Posterior vena cava (tissue), 2 donors: ENCODE measurements around the gene LHFPL3. TPM values are rescaled to one million over a fixed set of nuclear protein-coding genes. Genes with fewer than 3 reads are reported as not detected.

Experiments used
- DNase-seq: peaks from one replicate; pipeline ENCODE4 v3.0.0-alpha.2; 2020; ENCODE audit warnings: low spot score
- intact Hi-C, 2 donors: fragments of 100-400 bp; cut with DNase I; formaldehyde crosslinking; loops; one replicate each; pipeline versions ENCODE4 v1.14.1 to v1.14.2; 2022 to 2023
- total RNA-seq, 2 donors: library from RNA; stranded (reverse); fragmentation: NEBNext Ultra II Directional; extraction: Animal tissue kit (Norgen Biotek cat#: 25700); gene quantifications; one replicate each; pipeline ENCODE4 v1.2.1, GENCODE V29; 2021
- donor health status: DM: yes; HTN: yes; CAD: no.
- donor health status: DM: yes; HTN: yes; CAD: no.

Gene LHFPL3
- total RNA-seq, 2 donors from 2014 or later = not detected

- no peak for DNase-seq
- intact Hi-C loops = no loop called here
Observed at GRCh38 chr7:104814126-104814525, 485.7 kb downstream of the LHFPL3 start.

- intact Hi-C loops = no loop called here
- no peak for DNase-seq
Observed at GRCh38 chr7:104814671-104815400, 486.4 kb downstream of the LHFPL3 start.

DNA sequence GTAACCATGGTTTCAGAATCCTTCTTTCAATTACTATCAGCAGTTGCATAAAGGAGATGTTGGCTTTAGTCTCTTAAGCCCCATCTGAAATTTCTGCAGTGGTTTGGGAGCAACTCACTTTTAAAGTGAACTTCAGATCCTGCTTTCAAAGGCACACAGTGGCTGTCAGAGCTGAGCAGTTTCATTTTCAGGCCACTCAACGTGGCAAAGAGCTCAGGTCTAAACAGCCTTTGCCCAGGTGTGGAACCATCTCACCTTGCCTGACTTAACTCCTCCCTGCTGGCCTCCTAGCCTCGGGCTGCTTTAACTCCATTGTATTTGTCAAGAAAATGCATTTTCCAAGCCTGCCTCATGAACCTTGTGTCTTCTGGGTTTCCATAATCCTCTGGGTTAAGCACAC is 488.1 kb downstream of the LHFPL3 start:
- intact Hi-C loops = no loop called here

DNA sequence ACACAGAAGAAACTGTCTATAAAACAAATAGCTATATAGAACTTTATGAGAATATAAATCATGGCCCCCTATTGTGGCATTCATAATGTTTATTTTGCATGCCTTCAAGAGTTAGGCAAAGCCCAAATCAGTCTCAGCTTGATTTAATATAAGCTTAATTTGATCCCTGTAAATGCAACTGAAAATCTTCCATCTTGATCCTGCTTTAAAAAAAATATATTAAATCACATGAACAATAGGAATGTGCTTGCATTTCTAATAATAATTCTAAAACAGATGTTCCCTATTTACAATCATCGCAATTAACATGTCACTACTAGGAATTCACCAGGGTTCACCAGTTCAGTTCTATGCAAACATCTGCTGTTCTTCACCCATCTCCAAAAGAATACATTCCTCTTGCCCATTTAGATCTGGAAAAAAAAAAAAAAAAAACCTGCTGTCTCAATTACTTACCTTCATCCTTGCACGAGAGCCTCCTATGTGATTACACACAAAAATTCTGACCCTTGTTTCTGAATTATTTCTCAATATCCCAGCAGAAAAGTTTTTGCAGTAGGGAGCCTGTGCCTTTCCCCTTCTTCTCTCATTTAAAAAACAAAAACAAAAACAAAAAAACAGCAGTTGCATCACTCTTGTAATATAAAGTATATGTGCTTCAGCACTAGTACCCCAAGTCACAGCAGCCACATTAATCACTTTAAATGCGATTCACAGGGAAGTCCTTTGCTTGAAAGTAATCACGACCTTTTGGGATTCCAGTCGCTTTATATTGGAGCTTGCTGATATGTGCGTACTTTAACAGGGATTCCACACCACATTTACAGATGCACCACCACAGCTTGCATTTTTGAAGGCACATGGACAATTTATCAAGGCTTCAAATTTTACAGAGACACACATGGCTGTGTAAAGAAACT is 490.8 kb downstream of the LHFPL3 start:
- intact Hi-C loops = no loop called here
- no peak for DNase-seq

More for the DNA sequence above, 488.1 kb downstream of the LHFPL3 start:
- no peak for DNase-seq

DNA sequence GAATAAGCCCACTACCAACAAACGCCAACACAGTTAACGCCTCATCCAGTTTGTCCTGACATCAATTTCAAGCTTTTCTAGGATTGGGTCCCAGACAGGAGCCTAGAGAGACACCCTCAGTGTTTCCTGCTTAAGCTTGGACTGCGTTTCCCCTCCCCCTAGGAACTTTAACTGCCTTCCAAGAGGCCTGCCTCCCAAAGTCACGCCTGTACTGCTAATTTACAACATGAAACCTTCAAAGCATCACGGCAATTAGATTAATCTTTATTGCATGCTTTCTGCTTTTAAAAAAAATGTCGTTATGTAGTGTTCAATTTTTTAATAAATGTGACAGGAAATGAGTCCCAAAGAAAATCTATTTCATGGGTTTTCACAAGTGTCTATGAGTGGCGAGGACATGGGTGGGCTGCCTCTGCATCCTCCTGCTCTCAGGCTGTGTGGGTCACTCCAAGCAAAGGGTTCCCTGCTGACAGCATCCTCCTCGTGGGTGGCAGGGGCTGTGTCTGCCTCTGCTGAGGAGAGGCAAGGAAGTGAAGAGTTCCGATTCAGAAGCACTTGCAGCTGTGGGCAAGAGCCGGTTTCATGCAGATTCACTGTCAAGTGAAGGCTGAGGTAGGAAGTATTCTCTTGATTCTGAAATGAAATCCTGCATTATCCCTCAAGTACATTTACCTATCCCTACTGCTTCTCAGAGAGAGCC is 492.6 kb downstream of the LHFPL3 start:
- intact Hi-C loops = no loop called here

DNA sequence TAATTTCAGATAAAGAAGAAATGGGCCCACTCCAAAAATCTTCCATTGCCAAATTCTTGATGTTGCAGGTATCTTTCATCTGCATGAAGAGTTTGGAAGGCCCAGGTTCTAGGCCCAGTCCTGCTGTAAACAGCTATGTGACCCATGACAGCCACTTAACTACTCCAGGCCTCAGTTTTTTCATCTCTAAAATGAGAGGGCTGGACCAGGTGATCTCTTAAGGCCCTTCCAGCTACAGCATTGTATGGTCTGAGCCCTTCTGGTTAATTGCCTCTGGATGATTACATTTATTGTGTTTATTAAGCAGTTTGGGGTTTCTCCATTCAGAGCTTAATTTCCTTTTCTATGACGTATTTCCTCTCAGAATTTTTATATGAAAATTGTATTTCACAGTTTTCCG is 494.8 kb downstream of the LHFPL3 start:
- intact Hi-C loops = no loop called here
- no peak for DNase-seq

More for the DNA sequence above, 492.6 kb downstream of the LHFPL3 start:
- DNase-seq = no peak

DNA sequence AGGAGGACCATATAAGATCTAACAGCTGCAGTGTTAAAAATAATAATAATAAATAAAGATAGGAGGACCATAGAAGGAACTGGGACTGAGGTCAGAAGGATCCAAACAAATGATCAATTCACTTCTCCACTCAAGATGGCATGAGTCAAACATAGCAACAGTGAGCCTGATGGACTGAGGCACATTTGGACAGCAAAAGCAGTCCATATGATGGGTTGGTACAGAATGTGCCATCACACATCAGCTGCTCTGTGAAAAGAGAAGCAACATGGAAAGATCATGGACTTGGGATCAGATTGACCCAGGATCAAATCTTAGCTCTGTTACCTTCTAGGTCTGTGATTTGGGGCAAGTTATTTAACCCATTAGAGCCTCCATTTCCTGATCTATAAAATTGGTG is 496.7 kb downstream of the LHFPL3 start:
- no peak for DNase-seq
- intact Hi-C loops = no loop called here

- DNase-seq = no peak
- intact Hi-C loops = no loop called here
Observed at GRCh38 chr7:104826135-104826534, 497.7 kb downstream of the LHFPL3 start.

DNA sequence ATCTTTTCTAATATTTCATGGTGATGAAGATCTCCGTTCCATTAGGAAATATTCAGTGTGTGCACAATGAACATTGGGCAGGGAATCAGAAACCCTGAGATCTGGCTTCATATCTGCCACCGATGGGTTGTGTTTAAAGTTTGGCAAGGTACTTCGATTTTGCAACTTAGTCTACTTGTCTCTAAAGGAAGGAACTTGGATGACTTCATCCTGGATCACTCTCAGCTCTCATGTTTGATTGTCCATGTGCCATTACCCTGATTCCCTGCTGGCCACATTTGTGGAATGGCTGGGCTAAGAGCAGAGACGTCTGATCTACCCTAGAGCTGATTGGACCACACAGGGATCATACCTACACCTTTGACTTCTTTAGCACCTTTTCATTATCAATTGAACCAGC is 508.6 kb downstream of the LHFPL3 start:
- intact Hi-C loops = no loop called here
- no peak for DNase-seq

DNA sequence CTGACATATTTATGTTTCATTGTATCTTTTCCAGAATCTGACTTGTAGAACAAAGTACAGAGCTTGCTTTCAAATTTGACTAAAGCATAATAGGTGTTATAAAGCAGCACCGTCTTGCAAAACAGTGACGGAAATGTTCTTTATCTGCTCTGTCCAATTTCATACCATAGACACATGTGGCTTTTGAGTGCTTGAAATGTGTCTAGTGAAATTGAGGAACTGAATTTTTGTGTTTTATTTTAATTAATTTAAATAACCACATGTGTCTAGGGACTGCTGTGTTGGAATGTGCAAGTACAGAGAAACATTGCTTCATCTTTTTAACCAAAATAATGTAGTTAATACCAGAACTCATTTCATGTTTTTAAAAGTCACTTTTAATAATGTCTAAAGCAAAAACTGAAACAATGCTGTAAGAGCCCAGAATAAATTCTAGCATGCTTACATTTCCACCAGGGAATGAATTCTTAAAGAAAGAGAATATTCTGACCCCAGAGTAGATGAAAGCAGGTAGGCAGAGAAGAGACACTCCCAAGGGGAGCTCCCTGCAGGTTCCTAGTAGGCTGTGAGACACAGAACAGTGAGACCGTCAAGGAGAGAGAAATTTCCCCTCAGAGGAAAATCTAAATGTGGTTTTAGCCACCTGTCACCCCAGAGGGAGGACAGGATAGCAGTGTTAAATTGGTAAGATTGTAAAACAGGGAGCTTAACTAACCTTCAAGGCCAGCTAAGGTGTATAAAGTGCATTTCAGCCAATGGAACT is 510.3 kb downstream of the LHFPL3 start:
- DNase-seq = no peak
- intact Hi-C loops = no loop called here

GRCh38 chr7:104839842-104840241 is 511.4 kb downstream of the LHFPL3 start:
- DNase-seq = no peak
- intact Hi-C loops = no loop called here

DNA sequence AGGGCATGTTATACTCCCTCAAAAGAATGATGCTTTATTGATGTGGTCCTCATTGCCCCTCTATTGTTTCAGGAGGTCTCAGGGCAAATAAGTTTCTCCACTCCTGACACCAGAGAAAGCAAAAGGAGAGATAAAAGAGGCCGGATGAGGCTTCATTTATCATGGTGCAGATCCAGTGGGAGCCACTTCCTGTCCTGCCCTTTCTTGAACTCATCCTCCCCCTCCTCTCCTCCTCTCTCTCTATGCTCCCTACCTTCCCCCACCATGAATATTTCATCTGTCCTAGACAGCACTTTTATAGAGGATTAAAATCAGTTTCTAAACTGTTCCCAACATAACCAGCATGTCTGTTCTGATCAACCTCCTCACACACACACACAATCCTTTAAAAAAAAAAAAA is 513.4 kb downstream of the LHFPL3 start:
- no peak for DNase-seq
- intact Hi-C loops = no loop called here

GRCh38 chr7:104843198-104843597 is 514.8 kb downstream of the LHFPL3 start:
- no peak for DNase-seq
- intact Hi-C loops = no loop called here

DNA sequence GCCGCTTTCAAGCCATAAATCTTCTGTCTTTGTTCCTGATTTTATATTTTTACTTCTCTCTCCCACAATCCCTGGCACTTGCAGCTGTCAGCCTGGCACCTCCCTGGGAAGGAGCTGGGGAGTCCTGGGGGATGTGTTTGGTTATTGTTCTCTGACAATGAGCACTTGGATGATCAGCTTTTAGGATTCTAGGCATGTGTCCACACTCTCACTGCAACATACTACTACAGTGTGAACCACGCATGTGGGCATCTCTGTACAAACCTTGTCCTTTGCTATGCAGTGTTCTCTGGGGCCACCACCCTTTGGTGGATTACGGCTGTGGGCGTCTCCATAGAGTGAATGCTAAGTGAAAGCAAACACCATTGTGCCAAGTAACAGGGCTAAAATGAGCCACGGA is 517.2 kb downstream of the LHFPL3 start:
- no peak for DNase-seq
- intact Hi-C loops = no loop called here

DNA sequence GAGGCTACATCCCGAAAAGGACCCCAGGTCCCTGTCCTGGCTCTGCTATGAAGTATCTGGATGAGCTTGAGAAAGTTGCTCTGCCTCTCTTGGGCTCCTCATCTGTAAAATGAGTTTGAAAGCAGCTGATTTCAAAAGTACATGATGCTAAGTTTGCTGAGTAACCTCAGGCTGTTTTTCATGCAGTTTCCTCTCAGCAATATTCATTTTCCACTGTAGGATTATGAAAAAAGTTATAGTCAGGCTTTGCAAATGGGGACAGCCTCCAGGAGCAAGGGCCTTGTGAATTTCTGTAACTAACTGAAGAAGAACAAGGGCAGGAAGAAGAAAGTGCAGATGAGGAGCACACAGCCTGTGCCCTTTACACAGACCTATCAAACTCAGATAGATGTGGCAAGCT is 518.3 kb downstream of the LHFPL3 start:
- no peak for DNase-seq
- intact Hi-C loops = no loop called here

DNA sequence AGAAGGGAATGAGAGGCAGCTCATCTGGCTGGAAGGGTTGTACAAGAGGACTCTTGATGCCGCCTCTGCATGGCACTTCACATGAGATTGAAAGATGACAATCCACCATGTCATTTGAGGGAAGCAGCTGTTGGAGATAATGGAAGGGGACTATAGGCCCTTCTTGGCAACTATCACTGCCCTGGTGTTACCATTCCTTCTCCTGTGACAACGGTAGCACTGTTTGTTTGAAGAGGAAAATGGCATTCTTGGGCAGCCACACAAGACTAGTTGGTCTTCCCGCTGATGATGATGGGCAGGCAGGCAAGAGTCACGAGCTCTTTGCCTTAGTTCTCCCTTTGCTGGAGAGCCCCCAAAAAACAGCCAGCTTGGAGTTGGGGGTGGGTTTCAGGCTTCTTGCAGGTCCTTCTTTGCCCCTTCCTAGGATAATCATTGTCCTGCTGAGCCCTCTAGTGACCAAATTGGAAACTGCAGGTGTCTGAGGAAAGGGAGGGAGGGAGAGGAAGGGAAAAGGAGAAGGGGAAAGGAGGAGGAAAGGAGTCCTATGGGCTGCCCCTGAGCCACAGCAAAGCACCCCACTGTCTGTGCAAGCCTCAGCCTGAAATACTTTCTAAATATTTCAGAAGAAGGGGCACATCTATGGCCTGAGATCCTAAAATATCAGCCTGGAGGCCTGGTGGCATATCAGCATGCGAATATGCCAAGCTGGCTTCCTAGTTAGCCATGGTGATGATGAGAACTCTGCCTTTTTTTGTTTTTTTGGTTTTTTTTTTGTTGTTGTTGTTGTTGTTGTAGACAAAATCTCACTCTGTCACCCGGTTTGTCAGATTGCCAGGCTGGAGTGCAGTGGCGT is 520.0 kb downstream of the LHFPL3 start:
- DNase-seq = no peak
- intact Hi-C loops = no loop called here

GRCh38 chr7:104850374-104850773 is 522.0 kb downstream of the LHFPL3 start:
- intact Hi-C loops = no loop called here
- DNase-seq = no peak

DNA sequence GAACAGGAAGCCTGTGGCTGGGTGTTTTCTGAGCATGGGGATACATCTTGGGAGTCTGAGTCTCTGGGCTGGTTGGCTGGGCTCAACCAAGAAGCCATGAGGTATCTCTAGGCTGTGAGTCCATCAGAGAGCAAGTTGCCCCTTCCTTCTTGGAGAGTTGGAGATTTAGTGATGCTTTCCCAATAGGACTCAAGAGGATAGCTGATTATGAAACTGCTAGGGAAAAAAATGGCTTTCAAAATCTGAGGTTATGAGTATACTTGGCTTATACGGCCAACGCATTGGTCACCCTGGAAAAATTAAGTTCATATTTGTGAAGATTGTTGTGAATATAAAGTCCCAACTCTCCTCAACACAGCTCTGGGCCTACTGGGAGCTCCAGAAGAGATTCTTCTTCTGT is 522.9 kb downstream of the LHFPL3 start:
- DNase-seq = no peak
- intact Hi-C loops = no loop called here
